ENCODE results near the gene HVCN1. TPM values are rescaled to one million over a fixed set of nuclear protein-coding genes. Genes with fewer than 3 reads are reported as not detected.
A peak's percentile ranks its signal among the peaks of the same experiment; 100 is the strongest.

Gene HVCN1
- total RNA-seq, 3 donors from 2014 or later (not counting 1 experiment from before 2014, with no cell fraction given) = 12.5 to 18.4 (median 18.0) TPM

DNA sequence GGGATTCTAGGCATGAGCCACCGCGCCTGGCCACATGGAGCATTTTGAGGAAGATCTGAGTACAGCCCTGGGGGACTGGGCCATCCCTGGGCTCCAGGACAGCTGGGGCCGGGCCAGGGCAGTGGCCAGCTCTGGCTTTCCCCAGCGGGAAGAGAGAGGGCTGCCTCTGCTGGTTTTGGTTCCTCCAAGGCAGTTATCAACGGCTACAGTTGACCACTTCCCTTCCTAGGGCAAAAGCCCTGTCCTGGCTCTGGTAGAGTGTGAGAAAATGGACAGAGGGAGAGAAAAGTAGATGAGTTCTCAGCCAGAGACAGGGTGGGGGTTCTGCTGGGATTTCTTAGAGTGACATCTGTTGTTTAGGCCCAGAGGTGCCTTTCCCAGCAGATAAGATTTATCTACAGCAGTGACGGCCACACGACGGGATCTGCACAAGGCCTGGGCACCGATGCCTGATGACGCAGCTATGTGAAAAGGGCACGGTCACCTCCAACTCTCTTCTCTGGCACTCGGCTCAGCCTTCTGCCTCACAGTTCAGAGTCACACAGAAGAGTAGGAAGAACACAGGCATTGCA is 5.5 kb upstream of the HVCN1 start:
- ATAC-seq (peak in 1 of 3 donors; percentile 31), DNase-seq (no peak)
- Mint-ChIP-seq H3K27me3 (ENCODE audit: low read depth in 2 of 2) (no peaks in the 10 kb centered on the region), H3K27ac (peak overlapping the region in 1 of 2 donors; percentile 56), H3K9me3 (no peaks in the 10 kb centered on the region), H3K36me3 (no peaks in the 10 kb centered on the region), H3K4me1 (peaks cover 15 to 35% of the 10 kb centered on the region in 2 donors), H3K4me3 (no peak overlapping the region)
- no peaks in the 10 kb centered on the region for H3K36me3 ChIP-seq (ENCODE audit: control insufficient read depth, insufficient read depth, low read length)
- H3K27ac ChIP-seq (ENCODE audit: low read length) = peak overlapping the region; percentile 17
- peaks cover 51% of the 10 kb centered on the region for H3K4me1 ChIP-seq (ENCODE audit: control insufficient read depth, insufficient read depth, low read length)
- intact Hi-C loops (cut with micrococcal nuclease) = no loop called here
- no peak overlapping the region for H3K4me3 ChIP-seq (ENCODE audit: low read length)
- WGBS (ENCODE audit: insufficient coverage) = 77% methylated on average over 12 of the region's 12 CpGs
- H3K27me3 ChIP-seq (ENCODE audit: control insufficient read depth, insufficient read depth, low read length) = no peaks in the 10 kb centered on the region
- TF ChIP-seq, protein P1, sequence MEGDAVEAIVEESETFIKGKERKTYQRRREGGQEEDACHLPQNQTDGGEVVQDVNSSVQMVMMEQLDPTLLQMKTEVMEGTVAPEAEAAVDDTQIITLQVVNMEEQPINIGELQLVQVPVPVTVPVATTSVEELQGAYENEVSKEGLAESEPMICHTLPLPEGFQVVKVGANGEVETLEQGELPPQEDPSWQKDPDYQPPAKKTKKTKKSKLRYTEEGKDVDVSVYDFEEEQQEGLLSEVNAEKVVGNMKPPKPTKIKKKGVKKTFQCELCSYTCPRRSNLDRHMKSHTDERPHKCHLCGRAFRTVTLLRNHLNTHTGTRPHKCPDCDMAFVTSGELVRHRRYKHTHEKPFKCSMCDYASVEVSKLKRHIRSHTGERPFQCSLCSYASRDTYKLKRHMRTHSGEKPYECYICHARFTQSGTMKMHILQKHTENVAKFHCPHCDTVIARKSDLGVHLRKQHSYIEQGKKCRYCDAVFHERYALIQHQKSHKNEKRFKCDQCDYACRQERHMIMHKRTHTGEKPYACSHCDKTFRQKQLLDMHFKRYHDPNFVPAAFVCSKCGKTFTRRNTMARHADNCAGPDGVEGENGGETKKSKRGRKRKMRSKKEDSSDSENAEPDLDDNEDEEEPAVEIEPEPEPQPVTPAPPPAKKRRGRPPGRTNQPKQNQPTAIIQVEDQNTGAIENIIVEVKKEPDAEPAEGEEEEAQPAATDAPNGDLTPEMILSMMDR (IDR thresholded peaks at IDR 0.05) = no peak
- H3K9me3 ChIP-seq (ENCODE audit: control insufficient read depth, insufficient read depth, low read length) = no peaks in the 10 kb centered on the region

DNA sequence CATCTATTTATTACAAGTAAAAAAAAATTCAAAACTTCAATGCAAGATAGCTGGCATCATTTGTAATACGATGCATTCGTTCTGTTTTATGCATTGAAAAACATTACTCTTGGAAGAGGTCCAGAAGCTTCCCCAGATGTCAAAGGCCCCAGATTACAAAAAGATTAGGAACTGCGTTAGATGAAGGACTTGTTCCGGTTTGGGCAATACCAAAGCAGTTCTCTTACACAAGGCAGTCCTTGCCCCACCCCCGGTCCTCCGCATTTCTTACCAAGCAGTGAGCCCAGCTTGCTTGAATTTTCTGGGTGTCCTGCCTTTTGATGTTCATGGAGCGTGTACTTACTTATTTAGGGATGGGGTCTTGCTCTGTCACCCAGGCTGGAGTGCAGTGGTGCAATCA is 4.8 kb upstream of the HVCN1 start:
- H3K27me3 Mint-ChIP-seq (ENCODE audit: low read depth in 2 of 2) = no peaks in the 10 kb centered on the region
- DNase-seq = peak in 1 of 2 donors; percentile 20
- 57% methylated on average over 7 of the region's 7 CpGs for WGBS (ENCODE audit: insufficient coverage)
- intact Hi-C loops (cut with micrococcal nuclease) = no loop called here
- Histone ChIP-seq H3K9me3 (ENCODE audit: control insufficient read depth, insufficient read depth, low read length) (no peaks in the 10 kb centered on the region), H3K4me1 (ENCODE audit: control insufficient read depth, insufficient read depth, low read length) (peaks cover 54% of the 10 kb centered on the region), H3K27me3 (ENCODE audit: control insufficient read depth, insufficient read depth, low read length) (no peaks in the 10 kb centered on the region), H3K4me3 (ENCODE audit: low read length) (no peak overlapping the region), H3K36me3 (ENCODE audit: control insufficient read depth, insufficient read depth, low read length) (no peaks in the 10 kb centered on the region), H3K27ac (ENCODE audit: low read length) (no peak overlapping the region)
- H3K36me3 Mint-ChIP-seq = no peaks in the 10 kb centered on the region
- TF ChIP-seq, protein P1 (IDR thresholded peaks at IDR 0.05) = no peak
- H3K4me1 Mint-ChIP-seq = peaks cover 16 to 38% of the 10 kb centered on the region in 2 donors
- no peak for ATAC-seq
- no peaks in the 10 kb centered on the region for H3K9me3 Mint-ChIP-seq
- H3K4me3 Mint-ChIP-seq = no peak overlapping the region
- H3K27ac Mint-ChIP-seq = no peak overlapping the region

DNA sequence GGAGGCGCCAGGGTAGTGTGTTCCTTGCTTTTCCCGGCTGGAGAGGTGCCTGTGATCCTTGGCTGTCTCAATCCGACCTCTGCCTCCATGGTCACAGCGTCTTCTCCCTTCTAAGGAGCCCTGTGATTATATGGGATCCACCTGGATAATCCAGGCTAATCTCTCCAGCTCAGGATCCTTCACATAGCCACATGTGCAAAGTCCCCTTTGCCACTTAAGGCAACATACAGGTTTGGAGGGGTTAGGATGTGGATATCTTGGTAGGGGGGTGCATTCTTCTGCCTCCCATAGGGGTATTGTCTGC is 1.2 kb upstream of the HVCN1 start:
- ATAC-seq = no peak
- H3K36me3 Mint-ChIP-seq = no peaks in the 10 kb centered on the region
- WGBS (ENCODE audit: insufficient coverage) = 48% methylated on average over 4 of the region's 4 CpGs

More for the DNA sequence above, 1.2 kb upstream of the HVCN1 start:
- no peaks in the 10 kb centered on the region for H3K27me3 ChIP-seq (ENCODE audit: control insufficient read depth, insufficient read depth, low read length)
- peak overlapping the region; percentile 77 for H3K4me3 ChIP-seq (ENCODE audit: low read length)
- no peaks in the 10 kb centered on the region for H3K9me3 ChIP-seq (ENCODE audit: control insufficient read depth, insufficient read depth, low read length)
- H3K27ac ChIP-seq (ENCODE audit: low read length) = peak overlapping the region; percentile 75
- peak overlapping the region; percentile 91 for H3K4me3 Mint-ChIP-seq
- no peak for DNase-seq
- peaks cover 66% of the 10 kb centered on the region for H3K4me1 ChIP-seq (ENCODE audit: control insufficient read depth, insufficient read depth, low read length)
- no peaks in the 10 kb centered on the region for H3K36me3 ChIP-seq (ENCODE audit: control insufficient read depth, insufficient read depth, low read length)
- H3K4me1 Mint-ChIP-seq = peaks cover 30 to 50% of the 10 kb centered on the region in 2 donors
- peak overlapping the region; percentile 81 to 92 for H3K27ac Mint-ChIP-seq
- no peaks in the 10 kb centered on the region for H3K9me3 Mint-ChIP-seq
- TF ChIP-seq, protein P1 (IDR thresholded peaks at IDR 0.05) = no peak
- no peaks in the 10 kb centered on the region for H3K27me3 Mint-ChIP-seq (ENCODE audit: low read depth in 2 of 2)
- intact Hi-C loops (cut with micrococcal nuclease) = no loop called here
